ENCODE results near the gene RAB38.

GRCh38 chr11:88066090-88066489 lies 109.2 kb downstream of the RAB38 start:
- TF ChIP-seq CTCF (IDR thresholded peaks at IDR 0.05) (no peak), POLR2AphosphoS5 (IDR thresholded peaks at IDR 0.05) (no peak)
